Measurements from ENCODE around the gene CD84.
"Not testable (repeated sequence)": the region's sequence is repeated elsewhere in the genome, so short reads cannot be mapped to it uniquely, and the experiment has no call there.

DNA sequence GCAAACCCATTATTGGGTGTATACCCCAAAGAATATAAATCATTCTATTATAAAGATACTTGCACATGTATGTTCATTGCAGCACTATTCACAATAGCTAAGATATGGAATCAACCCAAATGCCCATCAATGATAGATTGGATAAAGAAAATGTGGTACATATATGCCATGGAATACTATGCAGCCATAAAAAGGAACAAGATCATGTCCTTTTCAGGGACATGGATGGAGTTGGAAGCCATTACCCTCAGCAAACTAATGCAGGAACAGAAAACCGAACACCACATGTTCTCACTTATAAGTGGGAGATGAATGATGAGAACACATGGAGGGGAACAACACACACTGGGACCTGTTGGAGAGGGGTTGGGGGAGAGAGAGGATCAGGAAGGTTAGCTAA lies 16.1 kb downstream of the CD84 start:
- TF ChIP-seq, protein P1, sequence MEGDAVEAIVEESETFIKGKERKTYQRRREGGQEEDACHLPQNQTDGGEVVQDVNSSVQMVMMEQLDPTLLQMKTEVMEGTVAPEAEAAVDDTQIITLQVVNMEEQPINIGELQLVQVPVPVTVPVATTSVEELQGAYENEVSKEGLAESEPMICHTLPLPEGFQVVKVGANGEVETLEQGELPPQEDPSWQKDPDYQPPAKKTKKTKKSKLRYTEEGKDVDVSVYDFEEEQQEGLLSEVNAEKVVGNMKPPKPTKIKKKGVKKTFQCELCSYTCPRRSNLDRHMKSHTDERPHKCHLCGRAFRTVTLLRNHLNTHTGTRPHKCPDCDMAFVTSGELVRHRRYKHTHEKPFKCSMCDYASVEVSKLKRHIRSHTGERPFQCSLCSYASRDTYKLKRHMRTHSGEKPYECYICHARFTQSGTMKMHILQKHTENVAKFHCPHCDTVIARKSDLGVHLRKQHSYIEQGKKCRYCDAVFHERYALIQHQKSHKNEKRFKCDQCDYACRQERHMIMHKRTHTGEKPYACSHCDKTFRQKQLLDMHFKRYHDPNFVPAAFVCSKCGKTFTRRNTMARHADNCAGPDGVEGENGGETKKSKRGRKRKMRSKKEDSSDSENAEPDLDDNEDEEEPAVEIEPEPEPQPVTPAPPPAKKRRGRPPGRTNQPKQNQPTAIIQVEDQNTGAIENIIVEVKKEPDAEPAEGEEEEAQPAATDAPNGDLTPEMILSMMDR (IDR thresholded peaks at IDR 0.05) = not testable (repeated sequence)
- TF ChIP-seq POLR2A (IDR thresholded peaks at IDR 0.05) = not testable (repeated sequence)

All from right lobe of liver (tissue), 4 donors.